ENCODE data around the gene NMNAT2. TPM values are rescaled to one million over a fixed set of nuclear protein-coding genes. Genes with fewer than 3 reads are reported as not detected.
"Not testable (repeated sequence)": the region's sequence is repeated elsewhere in the genome, so short reads cannot be mapped to it uniquely, and the experiment has no call there.

NMNAT2 gene
- total and polyA plus RNA-seq, 4 donors: 0.10 to 1.1 (median 0.94) TPM

DNA sequence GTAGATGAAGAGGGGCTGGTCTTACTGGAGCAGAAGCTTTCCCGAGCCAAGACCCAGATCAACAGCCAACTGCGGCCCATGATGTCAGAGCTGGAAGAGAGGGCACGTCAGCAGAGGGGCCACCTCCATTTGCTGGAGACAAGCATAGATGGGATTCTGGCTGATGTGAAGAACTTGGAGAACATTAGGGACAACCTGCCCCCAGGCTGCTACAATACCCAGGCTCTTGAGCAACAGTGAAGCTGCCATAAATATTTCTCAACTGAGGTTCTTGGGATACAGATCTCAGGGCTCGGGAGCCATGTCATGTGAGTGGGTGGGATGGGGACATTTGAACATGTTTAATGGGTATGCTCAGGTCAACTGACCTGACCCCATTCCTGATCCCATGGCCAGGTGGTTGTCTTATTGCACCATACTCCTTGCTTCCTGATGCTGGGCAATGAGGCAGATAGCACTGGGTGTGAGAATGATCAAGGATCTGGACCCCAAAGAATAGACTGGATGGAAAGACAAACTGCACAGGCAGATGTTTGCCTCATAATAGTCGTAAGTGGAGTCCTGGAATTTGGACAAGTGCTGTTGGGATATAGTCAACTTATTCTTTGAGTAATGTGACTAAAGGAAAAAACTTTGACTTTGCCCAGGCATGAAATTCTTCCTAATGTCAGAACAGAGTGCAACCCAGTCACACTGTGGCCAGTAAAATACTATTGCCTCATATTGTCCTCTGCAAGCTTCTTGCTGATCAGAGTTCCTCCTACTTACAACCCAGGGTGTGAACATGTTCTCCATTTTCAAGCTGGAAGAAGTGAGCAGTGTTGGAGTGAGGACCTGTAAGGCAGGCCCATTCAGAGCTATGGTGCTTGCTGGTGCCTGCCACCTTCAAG, 174.8 kb downstream of the NMNAT2 start:
- ATAC-seq (ENCODE audit: insufficient read depth, low FRiP score) (peak; percentile 60), DNase-seq (no peak)
- Histone ChIP-seq H3K27me3 (ENCODE audit: control insufficient read depth in 3 of 3, insufficient read depth in 3 of 3, low read length in 2 of 3) (no peaks in the 10 kb centered on the region), H3K4me1 (ENCODE audit: control insufficient read depth in 5 of 5, insufficient read depth in 5 of 5, low read length in 5 of 5) (peaks cover 0 to 5% (median 1%) of the 10 kb centered on the region in 5 donors), H3K36me3 (ENCODE audit: control insufficient read depth in 4 of 4, insufficient read depth in 4 of 4, low read length in 4 of 4) (no peaks in the 10 kb centered on the region), H3K27ac (ENCODE audit: low read depth in 1 of 2, low read length in 1 of 2) (peak overlapping the region; percentile 24 to 29), H3K9ac (ENCODE audit: insufficient read depth in 1 of 2, low read length in 2 of 2) (no peak overlapping the region), H3K9me3 (ENCODE audit: control insufficient read depth in 4 of 4, insufficient read depth in 3 of 4, low read length in 3 of 4) (peaks cover 0 to 2% (median 0%) of the 10 kb centered on the region in 4 donors), H3K4me3 (no peak overlapping the region)
- TF ChIP-seq, protein P1, sequence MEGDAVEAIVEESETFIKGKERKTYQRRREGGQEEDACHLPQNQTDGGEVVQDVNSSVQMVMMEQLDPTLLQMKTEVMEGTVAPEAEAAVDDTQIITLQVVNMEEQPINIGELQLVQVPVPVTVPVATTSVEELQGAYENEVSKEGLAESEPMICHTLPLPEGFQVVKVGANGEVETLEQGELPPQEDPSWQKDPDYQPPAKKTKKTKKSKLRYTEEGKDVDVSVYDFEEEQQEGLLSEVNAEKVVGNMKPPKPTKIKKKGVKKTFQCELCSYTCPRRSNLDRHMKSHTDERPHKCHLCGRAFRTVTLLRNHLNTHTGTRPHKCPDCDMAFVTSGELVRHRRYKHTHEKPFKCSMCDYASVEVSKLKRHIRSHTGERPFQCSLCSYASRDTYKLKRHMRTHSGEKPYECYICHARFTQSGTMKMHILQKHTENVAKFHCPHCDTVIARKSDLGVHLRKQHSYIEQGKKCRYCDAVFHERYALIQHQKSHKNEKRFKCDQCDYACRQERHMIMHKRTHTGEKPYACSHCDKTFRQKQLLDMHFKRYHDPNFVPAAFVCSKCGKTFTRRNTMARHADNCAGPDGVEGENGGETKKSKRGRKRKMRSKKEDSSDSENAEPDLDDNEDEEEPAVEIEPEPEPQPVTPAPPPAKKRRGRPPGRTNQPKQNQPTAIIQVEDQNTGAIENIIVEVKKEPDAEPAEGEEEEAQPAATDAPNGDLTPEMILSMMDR (IDR thresholded peaks at IDR 0.05; ENCODE audit: control extremely low read depth, extremely low read depth): no peak
- WGBS, 2 donors: 70 to 82% methylated on average over 5 of the region's 5 CpGs

DNA sequence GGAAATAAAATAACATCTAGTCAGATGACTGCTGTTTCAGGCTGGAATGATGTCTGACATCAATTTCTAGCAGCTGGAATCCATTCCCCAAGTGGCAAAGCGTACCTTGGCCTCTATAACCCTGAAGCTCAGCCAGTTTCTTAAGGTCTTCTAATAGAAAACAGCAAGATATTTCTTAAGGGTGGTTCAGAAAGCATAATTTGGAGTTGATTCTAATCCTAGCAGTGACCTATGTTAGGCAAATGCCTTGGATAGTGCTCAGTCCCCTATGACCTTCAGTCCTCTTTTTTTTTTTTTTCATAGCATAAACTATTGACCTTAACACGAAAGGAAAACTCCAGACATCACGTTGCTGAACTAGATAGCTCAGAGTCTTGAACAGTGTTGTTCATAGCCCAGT, 175.6 kb downstream of the NMNAT2 start:
- Histone ChIP-seq H3K4me1 (ENCODE audit: control insufficient read depth in 5 of 5, insufficient read depth in 5 of 5, low read length in 5 of 5) (peaks cover 0 to 8% (median 1%) of the 10 kb centered on the region in 5 donors), H3K4me3 (no peak overlapping the region), H3K9ac (ENCODE audit: insufficient read depth in 1 of 2, low read length in 2 of 2) (no peak overlapping the region), H3K27ac (ENCODE audit: low read depth in 1 of 2, low read length in 1 of 2) (peak overlapping the region in 1 of 2 donors; percentile 38), H3K36me3 (ENCODE audit: control insufficient read depth in 4 of 4, insufficient read depth in 4 of 4, low read length in 4 of 4) (no peaks in the 10 kb centered on the region), H3K27me3 (ENCODE audit: control insufficient read depth in 3 of 3, insufficient read depth in 3 of 3, low read length in 2 of 3) (no peaks in the 10 kb centered on the region), H3K9me3 (ENCODE audit: control insufficient read depth in 4 of 4, insufficient read depth in 3 of 4, low read length in 3 of 4) (peaks cover 0 to 2% (median 0%) of the 10 kb centered on the region in 4 donors)
- TF ChIP-seq, protein P1 (IDR thresholded peaks at IDR 0.05; ENCODE audit: control extremely low read depth, extremely low read depth): no peak
- DNase-seq (no peak), ATAC-seq (ENCODE audit: insufficient read depth, low FRiP score) (no peak)
- WGBS, 2 donors: 78 to 88% methylated on average over 3 of the region's 3 CpGs

DNA sequence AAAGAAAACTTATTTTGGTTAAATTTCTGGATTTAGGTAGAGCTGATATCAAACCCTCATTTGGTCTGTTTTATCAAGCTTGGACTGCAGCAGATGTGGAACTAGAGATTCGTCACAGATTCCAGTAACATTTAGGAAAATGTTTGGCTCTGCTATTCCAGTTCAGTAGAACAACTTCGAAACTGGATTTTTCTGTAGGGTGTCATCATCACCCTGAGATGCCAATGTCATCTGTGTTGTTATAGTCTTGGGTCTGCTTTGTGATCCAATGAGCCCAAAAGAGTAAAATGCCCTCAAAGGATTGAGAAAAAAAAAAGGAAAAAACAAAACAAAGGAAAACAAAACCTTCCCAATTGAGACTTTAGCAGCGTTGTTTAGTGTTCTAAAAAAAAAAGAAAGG, 176.7 kb downstream of the NMNAT2 start:
- 72 to 86% methylated on average over 3 of the region's 3 CpGs for WGBS, 2 donors
- H3K4me1 ChIP-seq (ENCODE audit: control insufficient read depth in 5 of 5, insufficient read depth in 5 of 5, low read length in 5 of 5): peaks cover 0 to 8% (median 1%) of the 10 kb centered on the region in 5 donors

DNA sequence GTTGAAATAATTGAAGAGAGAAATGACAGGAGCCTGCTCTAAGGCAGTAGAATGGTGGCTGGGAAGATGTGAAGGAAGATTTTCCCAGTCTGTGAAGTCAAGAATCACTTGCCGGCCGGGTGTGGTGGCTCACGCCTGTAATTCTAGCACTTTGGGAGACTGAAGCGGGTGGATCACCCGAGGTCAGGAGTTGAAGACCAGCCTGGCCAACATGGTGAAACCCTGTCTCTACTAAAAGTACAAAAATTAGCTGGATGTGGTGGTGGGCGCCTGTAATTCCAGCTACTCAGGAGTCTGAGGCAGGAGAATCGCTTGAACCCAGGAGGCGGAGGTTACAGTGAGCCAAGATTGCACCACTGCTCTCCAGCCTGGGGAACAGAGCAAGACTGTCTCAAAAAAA, 177.3 kb downstream of the NMNAT2 start:
- not testable (repeated sequence) for H3K36me3 ChIP-seq (ENCODE audit: control insufficient read depth in 4 of 4, insufficient read depth in 4 of 4, low read length in 4 of 4); H3K9me3 ChIP-seq (ENCODE audit: control insufficient read depth in 4 of 4, insufficient read depth in 3 of 4, low read length in 3 of 4); ATAC-seq (ENCODE audit: insufficient read depth, low FRiP score); H3K4me3 ChIP-seq; H3K9ac ChIP-seq (ENCODE audit: insufficient read depth in 1 of 2, low read length in 2 of 2); H3K4me1 ChIP-seq (ENCODE audit: control insufficient read depth in 5 of 5, insufficient read depth in 5 of 5, low read length in 5 of 5); H3K27me3 ChIP-seq (ENCODE audit: control insufficient read depth in 3 of 3, insufficient read depth in 3 of 3, low read length in 2 of 3); DNase-seq
- 95% methylated on average over 8 of the region's 8 CpGs for WGBS, 2 donors
- H3K27ac ChIP-seq (ENCODE audit: low read depth in 1 of 2, low read length in 1 of 2): peak overlapping the region; percentile 13 to 56

More for the DNA sequence above, 176.7 kb downstream of the NMNAT2 start:
- peaks cover 0 to 2% (median 0%) of the 10 kb centered on the region in 4 donors for H3K9me3 ChIP-seq (ENCODE audit: control insufficient read depth in 4 of 4, insufficient read depth in 3 of 4, low read length in 3 of 4)
- TF ChIP-seq, protein P1 (IDR thresholded peaks at IDR 0.05; ENCODE audit: control extremely low read depth, extremely low read depth): no peak
- H3K27ac ChIP-seq (ENCODE audit: low read depth in 1 of 2, low read length in 1 of 2): no peak overlapping the region
- no peak overlapping the region for H3K4me3 ChIP-seq
- no peaks in the 10 kb centered on the region for H3K27me3 ChIP-seq (ENCODE audit: control insufficient read depth in 3 of 3, insufficient read depth in 3 of 3, low read length in 2 of 3)
- no peak overlapping the region for H3K9ac ChIP-seq (ENCODE audit: insufficient read depth in 1 of 2, low read length in 2 of 2)
- no peaks in the 10 kb centered on the region for H3K36me3 ChIP-seq (ENCODE audit: control insufficient read depth in 4 of 4, insufficient read depth in 4 of 4, low read length in 4 of 4)
- ATAC-seq (ENCODE audit: insufficient read depth, low FRiP score) (no peak), DNase-seq (no peak)

Measured in lung (tissue), 12 donors.